ENCODE data around the gene PHF8.

PHF8 gene

GRCh38 chrX:54012830-54013500 is 31.3 kb downstream of the PHF8 start:
- no peak for DNase-seq (ENCODE audit: low read depth in 2 of 2)

- no peak for DNase-seq (ENCODE audit: low read depth in 2 of 2)
Observed at GRCh38 chrX:54007682-54008081, 36.6 kb downstream of the PHF8 start.

- DNase-seq (ENCODE audit: low read depth in 2 of 2), result no peak
Observed at GRCh38 chrX:53997724-53998123, 46.5 kb downstream of the PHF8 start.

- no peak for DNase-seq (ENCODE audit: low read depth in 2 of 2)
Observed at GRCh38 chrX:53992589-53992988, 51.7 kb downstream of the PHF8 start.

GRCh38 chrX:53990171-53990570 is 54.1 kb downstream of the PHF8 start:
- DNase-seq (ENCODE audit: low read depth in 2 of 2), result no peak

GRCh38 chrX:53984895-53985294 is 59.4 kb downstream of the PHF8 start:
- DNase-seq (ENCODE audit: low read depth in 2 of 2), result no peak

- DNase-seq (ENCODE audit: low read depth in 2 of 2), result no peak
Observed at GRCh38 chrX:53974529-53974928, 69.7 kb downstream of the PHF8 start.

- DNase-seq (ENCODE audit: low read depth in 2 of 2), result no peak
Observed at GRCh38 chrX:53969540-53969939, 74.7 kb downstream of the PHF8 start.

GRCh38 chrX:53950130-53950733 is 94.0 kb downstream of the PHF8 start:
- DNase-seq (ENCODE audit: low read depth in 2 of 2), result no peak

- no peak for DNase-seq (ENCODE audit: low read depth in 2 of 2)
Observed at GRCh38 chrX:53940180-53940579, 104.1 kb downstream of the PHF8 start.

GRCh38 chrX:53939127-53939526 is 105.1 kb downstream of the PHF8 start:
- no peak for DNase-seq (ENCODE audit: low read depth in 2 of 2)

GRCh38 chrX:53930515-53931380 is 113.5 kb downstream of the PHF8 start:
- DNase-seq (ENCODE audit: low read depth in 2 of 2), result no peak

- DNase-seq (ENCODE audit: low read depth in 2 of 2), result no peak
Observed at GRCh38 chrX:53926030-53926429, 118.2 kb downstream of the PHF8 start.

- DNase-seq (ENCODE audit: low read depth in 2 of 2), result no peak
Observed at GRCh38 chrX:53918702-53919101, 125.6 kb downstream of the PHF8 start.

- no peak for DNase-seq (ENCODE audit: low read depth in 2 of 2)
Observed at GRCh38 chrX:53900623-53901022, 143.7 kb downstream of the PHF8 start.

- DNase-seq (ENCODE audit: low read depth in 2 of 2), result no peak
Observed at GRCh38 chrX:53895270-53895669, 149.0 kb downstream of the PHF8 start.

Data from activated CD8-positive, alpha-beta memory T cell treated with anti-CD3 and anti-CD28 coated beads for 4 hours (primary cell).